ENCODE data around the gene KRT6A. TPM values are rescaled to one million over a fixed set of nuclear protein-coding genes. Genes with fewer than 3 reads are reported as not detected.
A peak's percentile ranks its signal among the peaks of the same experiment; 100 is the strongest.

KRT6A gene
- total and polyA plus RNA-seq, 2 of the 8 experiments (the other 6 are each of a cell fraction or from before 2014, with no cell fraction given) = 0.11 TPM; not detected in 1

DNA sequence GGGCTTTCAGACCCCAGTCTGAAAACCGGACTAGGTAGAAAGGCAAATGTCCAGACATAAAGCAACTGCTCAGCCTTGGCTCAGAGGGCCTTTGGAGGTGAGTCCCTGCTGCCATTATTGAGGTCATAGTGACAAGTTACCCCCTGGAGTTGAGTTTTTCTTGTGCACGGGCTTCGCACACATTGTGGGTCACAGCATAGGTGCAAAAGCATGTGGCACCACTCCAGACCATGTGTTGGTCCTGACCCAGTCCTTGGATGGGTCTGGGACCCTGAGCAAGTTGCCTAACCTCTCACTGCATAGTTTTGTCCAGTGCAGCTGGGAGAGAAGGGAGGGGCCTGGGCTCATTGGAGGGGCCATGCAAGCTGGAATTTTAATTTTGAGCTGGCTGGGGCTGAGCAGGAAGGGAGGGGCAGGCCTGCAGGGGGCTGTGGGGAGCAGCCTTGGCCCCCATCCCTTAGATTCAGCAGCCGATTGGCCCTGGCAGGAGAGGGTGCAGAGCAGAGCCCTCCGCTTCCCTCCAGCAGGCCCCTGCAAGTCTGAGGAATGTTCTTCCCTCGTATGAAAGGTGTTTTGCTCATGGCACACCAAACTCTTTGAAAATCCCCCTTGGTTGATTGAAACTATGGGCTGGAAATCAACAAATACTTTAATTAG is 31.3 kb upstream of the KRT6A start:
- H2BK5ac ChIP-seq (ENCODE audit: low read depth, low read length) = no peak overlapping the region
- H3K18ac ChIP-seq (ENCODE audit: extremely low read depth, low read length) = no peak overlapping the region
- no peaks in the 10 kb centered on the region for H3K36me3 ChIP-seq (ENCODE audit: control insufficient read depth in 2 of 4, insufficient read depth in 4 of 4, low read length in 3 of 4)
- no peak overlapping the region for H3K23ac ChIP-seq (ENCODE audit: insufficient read length)
- no peaks in the 10 kb centered on the region for H3K23me2 ChIP-seq (ENCODE audit: low read depth, low read length)
- H2BK120ac ChIP-seq (replicated peaks; ENCODE audit: low read depth, low read length) = no peak overlapping the region
- peaks cover 0 to 1% (median 0%) of the 10 kb centered on the region in 4 experiments; a peak in 1 of 7 replicates for H3K4me1 ChIP-seq (replicated peaks in 1 of 4; ENCODE audit: control insufficient read depth in 3 of 4, insufficient read depth in 4 of 4, low read length in 3 of 4)
- no peak overlapping the region for H2BK12ac ChIP-seq (ENCODE audit: low read depth, low read length)
- no peak overlapping the region for H2BK20ac ChIP-seq (ENCODE audit: low read length)
- H3K27ac ChIP-seq (ENCODE audit: low read depth, low read length) = no peak overlapping the region
- H2AFZ ChIP-seq (ENCODE audit: low read length) = no peak overlapping the region
- WGBS, 2 experiments (ENCODE audit: extremely low coverage in 1 of 2, insufficient coverage in 1 of 2, insufficient read length in 1 of 2, insufficient replicate concordance in 2 of 2, low coverage in 1 of 2, low lambda C conversion rate in 2 of 2, missing lambda C conversion rate in 1 of 2) = 90% methylated on average over 5 of the region's 6 CpGs; no CpG with 5 or more reads in 1 of the 2 experiments
- H4K8ac ChIP-seq (ENCODE audit: extremely low read depth, insufficient read depth, low read length) = no peak overlapping the region
- H3K9me3 ChIP-seq (ENCODE audit: insufficient read depth in 2 of 2, low read depth in 1 of 2, low read length in 1 of 2) = no peaks in the 10 kb centered on the region
- POLR2A ChIA-PET (ENCODE audit: partially characterized antibody) = no interaction called here
- no peak overlapping the region for H3K4me2 ChIP-seq (ENCODE audit: insufficient read depth in 1 of 2, low read depth in 2 of 2, low read length in 2 of 2)
- no peak overlapping the region for H3K4ac ChIP-seq (replicated peaks; ENCODE audit: insufficient read length, low read depth, low read length)
- CTCF ChIA-PET (ENCODE audit: partially characterized antibody) = interaction anchor here (0.7 to 1.5 kb wide), 7 partner anchors 10 to 346 kb away, joined by 3 read pairs; no protein-coding TSS in a partner anchor
- H3K9ac ChIP-seq (replicated peaks in 1 of 4; ENCODE audit: extremely low read depth in 1 of 4, low read depth in 3 of 4, low read length in 3 of 4) = no peak overlapping the region
- no peaks in the 10 kb centered on the region for H3K79me1 ChIP-seq (ENCODE audit: low read depth, low read length)
- no peak overlapping the region for H4K5ac ChIP-seq (ENCODE audit: insufficient read length, low read depth, low read length)
- H3K79me2 ChIP-seq (ENCODE audit: control insufficient read depth in 1 of 2, insufficient read depth in 2 of 2, low read length in 2 of 2) = no peaks in the 10 kb centered on the region
- H3K27me3 ChIP-seq (replicated peaks in 1 of 4; ENCODE audit: control insufficient read depth in 3 of 4, extremely low read depth in 1 of 4, insufficient read depth in 3 of 4, low read length in 3 of 4) = no peaks in the 10 kb centered on the region; a peak in 1 of 7 replicates
- H4K20me1 ChIP-seq (replicated peaks in 1 of 2; ENCODE audit: control insufficient read depth in 1 of 2, insufficient read depth in 2 of 2, low read length in 2 of 2) = no peaks in the 10 kb centered on the region
- no peak overlapping the region for H3K4me3 ChIP-seq (ENCODE audit: extremely low read depth in 1 of 4, insufficient read depth in 2 of 4, low read depth in 3 of 4, low read length in 4 of 4)
- DNase-seq (ENCODE audit: low read depth in 1 of 2, low spot score in 2 of 2) (peak in 1 of 2 experiments; percentile 42), FAIRE-seq (no peak)
- no peak overlapping the region for H2BK15ac ChIP-seq (ENCODE audit: low read length)
- no peak overlapping the region for H3K56ac ChIP-seq (replicated peaks; ENCODE audit: insufficient read length, low read depth, low read length)
- H3K14ac ChIP-seq (ENCODE audit: insufficient read length) = no peak overlapping the region
- H4K91ac ChIP-seq (replicated peaks; ENCODE audit: insufficient read length, low read length) = no peak overlapping the region
- no peak overlapping the region for H2AK5ac ChIP-seq (ENCODE audit: low read depth, low read length)
- TF ChIP-seq JUND (IDR thresholded peaks at IDR 0.05; ENCODE audit: low read length) = no peak
- TF ChIP-seq, protein P1, sequence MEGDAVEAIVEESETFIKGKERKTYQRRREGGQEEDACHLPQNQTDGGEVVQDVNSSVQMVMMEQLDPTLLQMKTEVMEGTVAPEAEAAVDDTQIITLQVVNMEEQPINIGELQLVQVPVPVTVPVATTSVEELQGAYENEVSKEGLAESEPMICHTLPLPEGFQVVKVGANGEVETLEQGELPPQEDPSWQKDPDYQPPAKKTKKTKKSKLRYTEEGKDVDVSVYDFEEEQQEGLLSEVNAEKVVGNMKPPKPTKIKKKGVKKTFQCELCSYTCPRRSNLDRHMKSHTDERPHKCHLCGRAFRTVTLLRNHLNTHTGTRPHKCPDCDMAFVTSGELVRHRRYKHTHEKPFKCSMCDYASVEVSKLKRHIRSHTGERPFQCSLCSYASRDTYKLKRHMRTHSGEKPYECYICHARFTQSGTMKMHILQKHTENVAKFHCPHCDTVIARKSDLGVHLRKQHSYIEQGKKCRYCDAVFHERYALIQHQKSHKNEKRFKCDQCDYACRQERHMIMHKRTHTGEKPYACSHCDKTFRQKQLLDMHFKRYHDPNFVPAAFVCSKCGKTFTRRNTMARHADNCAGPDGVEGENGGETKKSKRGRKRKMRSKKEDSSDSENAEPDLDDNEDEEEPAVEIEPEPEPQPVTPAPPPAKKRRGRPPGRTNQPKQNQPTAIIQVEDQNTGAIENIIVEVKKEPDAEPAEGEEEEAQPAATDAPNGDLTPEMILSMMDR (IDR thresholded peaks at IDR 0.05; ENCODE audit: control extremely low read depth in 1 of 3, insufficient read depth in 1 of 3, low read depth in 1 of 3, low read length in 3 of 3) = no peak
- TF ChIP-seq EP300 (IDR thresholded peaks at IDR 0.05; ENCODE audit: borderline replicate concordance in 1 of 2, low read depth in 2 of 2, low read length in 2 of 2) = no peak
- no peak for TF ChIP-seq HDAC6 (IDR thresholded peaks at IDR 0.05; ENCODE audit: low read depth, low read length)
- no peak for TF ChIP-seq SIX5 (IDR thresholded peaks at IDR 0.05; ENCODE audit: low read depth, low read length)
- no peak for TF ChIP-seq SIRT6 (IDR thresholded peaks at IDR 0.05; ENCODE audit: low read length)
- TF ChIP-seq TBP (IDR thresholded peaks at IDR 0.05; ENCODE audit: low read depth, low read length) = no peak
- no peak for TF ChIP-seq ZNF274 (IDR thresholded peaks at IDR 0.05; ENCODE audit: borderline replicate concordance, extremely low read depth, low read length)
- no peak for TF ChIP-seq POU5F1 (IDR thresholded peaks at IDR 0.05; ENCODE audit: low read depth, low read length)
- no peak for TF ChIP-seq TAF7 (optimal IDR thresholded peaks at IDR 0.05; ENCODE audit: borderline replicate concordance, low read depth, low read length)
